ENCODE measurements around the gene PCNT.

The PCNT gene

GRCh38 chr21:46323710-46324389 lies at the start of gene PCNT, which contains the start of gene C21orf58:
Gene PCNT (plus strand): TSS chr21:46324156. CDS start chr21:46324229, 73 bp downstream.
Gene C21orf58 (minus strand): TSS chr21:46323870. CDS start chr21:46322738, 1,132 bp downstream.
- peak; percentile 95 for DNase-seq

GRCh38 chr21:46274797-46275390 lies 49.1 kb upstream of the PCNT start:
- DNase-seq = no peak

GRCh38 chr21:46284077-46284644 lies 39.8 kb upstream of the PCNT start:
- DNase-seq = no peak

GRCh38 chr21:46284733-46285132 lies 39.2 kb upstream of the PCNT start:
- no peak for DNase-seq

GRCh38 chr21:46285206-46285661 lies 38.7 kb upstream of the PCNT start, which contains the start of gene MCM3AP:
Gene MCM3AP (minus strand): TSS chr21:46285611. CDS start chr21:46285286, 325 bp downstream.
- no peak for DNase-seq

- DNase-seq = peak; percentile 89
Measured at GRCh38 chr21:46285761-46286647, 38.0 kb upstream of the PCNT start, which contains the start of gene YBEY. Gene YBEY (plus strand): TSS chr21:46286342. CDS start chr21:46286914, 572 bp downstream.

GRCh38 chr21:46286648-46287002 lies 37.3 kb upstream of the PCNT start:
- DNase-seq = peak; percentile 37

GRCh38 chr21:46287541-46287940 lies 36.4 kb upstream of the PCNT start:
- DNase-seq = no peak

- no peak for DNase-seq
Measured at GRCh38 chr21:46289655-46290179, 34.2 kb upstream of the PCNT start.

- no peak for DNase-seq
Measured at GRCh38 chr21:46291561-46291960, 32.4 kb upstream of the PCNT start.

GRCh38 chr21:46294647-46295176 lies 29.2 kb upstream of the PCNT start:
- peak; percentile 24 for DNase-seq

- DNase-seq = peak; percentile 69
Measured at GRCh38 chr21:46295177-46295770, 28.7 kb upstream of the PCNT start.

GRCh38 chr21:46295996-46296752 lies 27.8 kb upstream of the PCNT start:
- no peak for DNase-seq

GRCh38 chr21:46297338-46298271 lies 26.4 kb upstream of the PCNT start:
- peak; percentile 12 for DNase-seq

GRCh38 chr21:46299167-46299566 lies 24.8 kb upstream of the PCNT start:
- DNase-seq = no peak

- DNase-seq = no peak
Measured at GRCh38 chr21:46301759-46302158, 22.2 kb upstream of the PCNT start.

GRCh38 chr21:46304437-46304836 lies 19.5 kb upstream of the PCNT start:
- DNase-seq = no peak

GRCh38 chr21:46304955-46305354 lies 19.0 kb upstream of the PCNT start:
- DNase-seq = no peak

- DNase-seq = no peak
Measured at GRCh38 chr21:46307625-46308024, 16.3 kb upstream of the PCNT start.

- DNase-seq = no peak
Measured at GRCh38 chr21:46308431-46308830, 15.5 kb upstream of the PCNT start.

Data from NCI-H69 (cell line).